H9 (cell line): ENCODE data around the gene CRYGN. TPM values are rescaled to one million over a fixed set of nuclear protein-coding genes. Genes with fewer than 3 reads are reported as not detected.

ENCODE experiments used
- DNase-seq: peaks from one replicate; pipeline ENCODE4 v3.0.0-alpha.2; 2017
- H2AFZ ChIP-seq: one replicate; pipeline ENCODE4 v1.6.1; 2013; ENCODE audit warnings: mild to moderate bottlenecking, low read length, control low read depth, moderate library complexity
- H2AK5ac ChIP-seq: 2 replicates; pipeline ENCODE4 v1.6.1; 2013; ENCODE audit warnings: low read length, control low read depth, mixed read lengths; ENCODE audit not compliant: insufficient read length
- H2BK120ac ChIP-seq: one replicate; pipeline ENCODE4 v1.6.1; 2013; ENCODE audit warnings: low read depth, mild to moderate bottlenecking, low read length, control low read depth, inconsistent platforms; ENCODE audit not compliant: poor library complexity, severe bottlenecking
- H2BK12ac ChIP-seq: 2 replicates; pipeline ENCODE4 v1.6.1; 2013; ENCODE audit warnings: low read length, control low read depth, mixed read lengths, low read depth; ENCODE audit not compliant: insufficient read length
- H2BK15ac ChIP-seq: 2 replicates; pipeline ENCODE4 v1.6.1; 2013; ENCODE audit warnings: low read depth, low read length, control low read depth
- H2BK20ac ChIP-seq: one replicate; pipeline ENCODE4 v1.6.1; 2013; ENCODE audit warnings: low read depth, mild to moderate bottlenecking, low read length, control low read depth, inconsistent platforms; ENCODE audit not compliant: poor library complexity, severe bottlenecking
- H2BK5ac ChIP-seq: 2 replicates; pipeline ENCODE4 v1.6.1; 2013; ENCODE audit warnings: low read length, control low read depth, mixed read lengths; ENCODE audit not compliant: insufficient read length
- H3K14ac ChIP-seq: 2 replicates; pipeline ENCODE4 v1.6.1; 2013; ENCODE audit warnings: low read length, control low read depth; ENCODE audit not compliant: insufficient read depth
- H3K18ac ChIP-seq: 2 replicates; pipeline ENCODE4 v1.6.1; 2013; ENCODE audit warnings: low read depth, mild to moderate bottlenecking, mixed read lengths, low read length, control low read depth; ENCODE audit not compliant: insufficient read length
- H3K23ac ChIP-seq: 2 replicates; pipeline ENCODE4 v1.6.1; 2013; ENCODE audit warnings: low read length, control low read depth, mixed read lengths, low read depth; ENCODE audit not compliant: insufficient read length
- H3K23me2 ChIP-seq: 2 replicates; pipeline ENCODE4 v1.6.1; 2013; ENCODE audit warnings: low read depth, mild to moderate bottlenecking, mixed read lengths, low read length, control low read depth; ENCODE audit not compliant: insufficient read length, poor library complexity, severe bottlenecking
- H3K27ac ChIP-seq: 2 replicates; pipeline ENCODE4 v1.5.1; 2013; ENCODE audit warnings: low read length, control low read depth, mixed read lengths, low read depth; ENCODE audit not compliant: insufficient read length
- H3K27me3 ChIP-seq: 2 replicates; pipeline ENCODE4 v1.6.1; 2013; ENCODE audit warnings: low read length, control low read depth, inconsistent platforms; ENCODE audit not compliant: insufficient read depth
- H3K4ac ChIP-seq: 2 replicates; pipeline ENCODE4 v1.6.1; 2013; ENCODE audit warnings: low read depth, mild to moderate bottlenecking, control low read depth, inconsistent platforms, low read length, moderate library complexity
- H3K4me1 ChIP-seq: 2 replicates; pipeline ENCODE4 v1.6.1; 2013; ENCODE audit warnings: low read length, control low read depth, inconsistent platforms; ENCODE audit not compliant: insufficient read depth
- H3K4me2 ChIP-seq: 2 replicates; pipeline ENCODE4 v1.6.1; 2013; ENCODE audit warnings: low read length, control low read depth, mixed read lengths; ENCODE audit not compliant: insufficient read length, insufficient read depth
- H3K56ac ChIP-seq: 2 replicates; pipeline ENCODE4 v1.6.1; 2013; ENCODE audit warnings: low read depth, mild to moderate bottlenecking, mixed read lengths, low read length, control low read depth; ENCODE audit not compliant: insufficient read length
- H3K79me1 ChIP-seq: 2 replicates; pipeline ENCODE4 v1.6.1; 2013; ENCODE audit warnings: low read depth, mild to moderate bottlenecking, moderate library complexity, low read length, control low read depth, inconsistent platforms; ENCODE audit not compliant: insufficient read depth, poor library complexity, severe bottlenecking
- H3K79me2 ChIP-seq: 2 replicates; pipeline ENCODE4 v1.6.1; 2013; ENCODE audit warnings: low read length, control low read depth, inconsistent platforms; ENCODE audit not compliant: insufficient read depth
- H3K9ac ChIP-seq: 2 replicates; pipeline ENCODE4 v1.6.1; 2013; ENCODE audit warnings: low read length, control low read depth, mixed read lengths; ENCODE audit not compliant: insufficient read length; ENCODE audit errors: extremely low read depth
- H3K9me3 ChIP-seq: one replicate; pipeline ENCODE4 v1.6.1; 2013; ENCODE audit warnings: low read depth, low read length, inconsistent platforms; ENCODE audit not compliant: control insufficient read depth
- H3T11ph ChIP-seq: one replicate; pipeline ENCODE4 v1.6.1; 2013; ENCODE audit warnings: mild to moderate bottlenecking, low read length, control low read depth, inconsistent platforms
- H4K20me1 ChIP-seq: one replicate; pipeline ENCODE4 v1.6.1; 2013; ENCODE audit not compliant: control insufficient read depth, insufficient read length, insufficient read depth
- H4K5ac ChIP-seq: 2 replicates; pipeline ENCODE4 v1.6.1; 2013; ENCODE audit warnings: low read depth, mild to moderate bottlenecking, mixed read lengths, low read length, control low read depth; ENCODE audit not compliant: insufficient read length
- H4K8ac ChIP-seq: replicated peaks from 2 replicates; pipeline ENCODE4 v1.6.1; 2013; ENCODE audit warnings: low read length, control low read depth, mixed read lengths, low read depth; ENCODE audit not compliant: insufficient read length
- H4K91ac ChIP-seq: 2 replicates; pipeline ENCODE4 v1.6.1; 2013; ENCODE audit warnings: low read depth, mild to moderate bottlenecking, moderate library complexity, mixed read lengths, low read length, control low read depth; ENCODE audit not compliant: insufficient read length
- H3K27ac Mint-ChIP-seq, 3 experiments: 2 replicates in 2 of 3; 3 replicates in 1 of 3; pipeline ENCODE4 v1.8.0; 2020 to 2021; ENCODE audit warnings: mixed read lengths in 3 of 3, mild to moderate bottlenecking in 1 of 3, moderate library complexity in 1 of 3
- H3K27me3 Mint-ChIP-seq: 2 replicates; pipeline ENCODE4 v1.8.0; 2021; ENCODE audit warnings: low read depth, mild to moderate bottlenecking, moderate library complexity, mixed read lengths
- H3K36me3 Mint-ChIP-seq, 3 experiments: 2 replicates in 2 of 3; 3 replicates in 1 of 3; pipeline ENCODE4 v1.8.0; 2020 to 2021; ENCODE audit warnings: low read depth in 3 of 3, mixed read lengths in 3 of 3; ENCODE audit not compliant: insufficient read depth in 1 of 3
- H3K4me1 Mint-ChIP-seq, 2 experiments: 2 replicates each; pipeline ENCODE4 v1.8.0; 2020; ENCODE audit warnings: mixed read lengths in 2 of 2
- H3K4me3 Mint-ChIP-seq, 2 experiments: 2 replicates in 1 of 2; 3 replicates in 1 of 2; pipeline ENCODE4 v1.8.0; 2020 to 2021; ENCODE audit warnings: mild to moderate bottlenecking in 2 of 2, mixed read lengths in 2 of 2, moderate library complexity in 1 of 2
- H3K9me3 Mint-ChIP-seq, 2 experiments: 2 replicates in 1 of 2; 3 replicates in 1 of 2; pipeline ENCODE4 v1.8.0; 2020; ENCODE audit warnings: mild to moderate bottlenecking in 2 of 2, mixed read lengths in 2 of 2, moderate library complexity in 1 of 2
- WGBS: extraction: QIAGEN DNeasy Blood & Tissue Kit; methylation state at CpG from one replicate; pipeline ENCODE4 v1.1.7; 2013; ENCODE audit warnings: missing lambda C conversion rate, low lambda C conversion rate, mixed read lengths; ENCODE audit not compliant: insufficient read length; ENCODE audit errors: extremely low coverage; 5-methylcytosine and 5-hydroxymethylcytosine counted together
- long read RNA-seq: library from polyadenylated mRNA; unstranded; transcript quantifications from one replicate; pipeline ENCODE4 v2.0.0, GENCODE V29; 2020
- total RNA-seq: library from RNA; stranded (reverse); gene quantifications from 2 replicates; pipeline ENCODE4 v1.2.1, GENCODE V29; 2021
- TF ChIP-seq, protein P1 (sequence below): fragments of 200-600 bp; sonication (generic); conservative IDR thresholded peaks from 3 replicates; pipeline ENCODE4 v1.8.0; 2021; ENCODE audit warnings: antibody characterized with exemption, mild to moderate bottlenecking

The CRYGN gene, protein sequence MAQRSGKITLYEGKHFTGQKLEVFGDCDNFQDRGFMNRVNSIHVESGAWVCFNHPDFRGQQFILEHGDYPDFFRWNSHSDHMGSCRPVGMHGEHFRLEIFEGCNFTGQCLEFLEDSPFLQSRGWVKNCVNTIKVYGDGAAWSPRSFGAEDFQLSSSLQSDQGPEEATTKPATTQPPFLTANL
- total RNA-seq, result 0.79 and 1.8 TPM in 2 replicates
- long read RNA-seq, partial matches to known transcripts, result 1 of 3 reads
- long read RNA-seq, other reads (novel, unspliced or antisense), result 1 of 3 reads

DNA sequence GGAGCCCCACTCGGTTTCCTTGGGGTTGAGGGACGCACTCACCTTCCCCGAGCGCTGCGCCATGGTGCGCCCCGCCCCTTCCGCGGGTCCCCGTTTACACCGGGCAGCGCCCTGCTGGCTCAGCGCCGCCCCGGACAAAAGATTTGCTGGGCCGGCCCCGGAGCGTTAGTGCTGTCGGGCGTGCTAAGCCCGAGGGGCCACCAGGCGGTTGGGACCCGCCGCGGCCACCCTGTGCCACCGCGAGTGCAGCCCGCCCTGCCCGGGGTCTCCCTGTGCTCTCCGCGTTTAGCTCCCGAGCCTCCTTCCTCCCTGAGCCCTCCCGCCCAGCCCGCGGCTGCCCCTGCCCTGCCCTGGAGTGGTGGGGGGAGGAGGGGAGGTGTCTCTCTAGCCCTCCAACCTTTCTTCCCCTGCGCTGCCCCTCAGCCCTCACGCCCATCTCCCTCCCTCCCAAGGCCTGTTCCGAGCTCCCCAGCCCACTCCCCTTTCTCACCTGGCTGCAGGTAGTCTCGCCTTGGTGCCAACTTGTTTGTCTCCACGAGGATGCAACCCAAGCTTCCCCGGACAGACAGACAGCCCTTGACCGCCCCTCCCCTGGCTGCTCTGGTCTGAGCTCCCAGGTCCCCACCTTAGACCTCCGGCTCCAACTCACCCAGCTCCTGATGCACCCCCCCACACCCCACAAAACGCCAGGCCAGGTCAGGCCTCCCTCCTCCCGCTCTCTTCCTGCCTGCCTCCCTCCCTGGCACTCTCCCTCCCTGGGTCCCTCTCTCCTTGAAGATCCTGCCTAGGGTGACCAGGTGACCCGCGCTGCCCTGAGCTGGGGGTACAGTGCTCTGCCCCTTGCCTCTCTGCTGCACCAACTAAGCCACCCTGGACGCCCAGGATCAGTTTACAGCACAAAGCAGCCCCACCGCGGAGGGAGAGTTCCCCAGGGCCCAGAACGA, at the start of gene CRYGN:
Gene CRYGN, minus strand, starts transcription at position 287 of the 944 bp plus-strand sequence. Its CDS starts 224 bp downstream, at position 63.
- whole genome bisulfite sequencing, result no CpG with 5 or more reads among the region's 51 CpGs
- H3K23me2 ChIP-seq, result peaks cover 11% of the 10 kb centered on the region

More for the DNA sequence above, at the start of gene CRYGN:
- Histone ChIP-seq H4K5ac (no peak within 1 kb of the TSS), H3K14ac (no peak within 1 kb of the TSS), H3K4me2 (peak within 1 kb of the TSS; percentile 57), H2BK120ac (no peak within 1 kb of the TSS), H3K9ac (no peak within 1 kb of the TSS), H3K18ac (peak within 1 kb of the TSS; percentile 52), H3T11ph (no peak within 1 kb of the TSS), H3K56ac (no peak within 1 kb of the TSS), H4K91ac (no peak within 1 kb of the TSS), H4K8ac (no peak within 1 kb of the TSS), H2BK15ac (no peak within 1 kb of the TSS), H3K23ac (no peak within 1 kb of the TSS), H3K79me1 (no peaks in the 10 kb centered on the region), H3K4ac (no peak within 1 kb of the TSS), H2BK12ac (no peak within 1 kb of the TSS), H3K79me2 (no peaks in the 10 kb centered on the region), H3K4me1 (no peaks in the 10 kb centered on the region; the same call in 1 of the 2 replicates), H2BK20ac (no peak within 1 kb of the TSS), H2AFZ (no peak within 1 kb of the TSS), H3K9me3 (no peaks in the 10 kb centered on the region), H3K27me3 (no peaks in the 10 kb centered on the region), H4K20me1 (no peaks in the 10 kb centered on the region), H2BK5ac (no peak within 1 kb of the TSS), H2AK5ac (no peak within 1 kb of the TSS), H3K27ac (no peak within 1 kb of the TSS)
- Mint-ChIP-seq H3K27me3 (peaks cover 3% of the 10 kb centered on the region), H3K27ac (peak within 1 kb of the TSS in 1 of 3 experiments; percentile 73; a peak in 2 of 7 replicates), H3K9me3 (peaks cover 0 to 3% of the 10 kb centered on the region in 2 experiments; a peak in 2 of 5 replicates), H3K36me3 (peaks cover 0 to 5% (median 0%) of the 10 kb centered on the region in 3 experiments; a peak in 2 of 7 replicates), H3K4me3 (peak within 1 kb of the TSS; percentile 73 to 87), H3K4me1 (peaks cover 18 to 29% of the 10 kb centered on the region in 2 experiments)
- DNase-seq, result peak; percentile 78
- TF ChIP-seq, protein P1, sequence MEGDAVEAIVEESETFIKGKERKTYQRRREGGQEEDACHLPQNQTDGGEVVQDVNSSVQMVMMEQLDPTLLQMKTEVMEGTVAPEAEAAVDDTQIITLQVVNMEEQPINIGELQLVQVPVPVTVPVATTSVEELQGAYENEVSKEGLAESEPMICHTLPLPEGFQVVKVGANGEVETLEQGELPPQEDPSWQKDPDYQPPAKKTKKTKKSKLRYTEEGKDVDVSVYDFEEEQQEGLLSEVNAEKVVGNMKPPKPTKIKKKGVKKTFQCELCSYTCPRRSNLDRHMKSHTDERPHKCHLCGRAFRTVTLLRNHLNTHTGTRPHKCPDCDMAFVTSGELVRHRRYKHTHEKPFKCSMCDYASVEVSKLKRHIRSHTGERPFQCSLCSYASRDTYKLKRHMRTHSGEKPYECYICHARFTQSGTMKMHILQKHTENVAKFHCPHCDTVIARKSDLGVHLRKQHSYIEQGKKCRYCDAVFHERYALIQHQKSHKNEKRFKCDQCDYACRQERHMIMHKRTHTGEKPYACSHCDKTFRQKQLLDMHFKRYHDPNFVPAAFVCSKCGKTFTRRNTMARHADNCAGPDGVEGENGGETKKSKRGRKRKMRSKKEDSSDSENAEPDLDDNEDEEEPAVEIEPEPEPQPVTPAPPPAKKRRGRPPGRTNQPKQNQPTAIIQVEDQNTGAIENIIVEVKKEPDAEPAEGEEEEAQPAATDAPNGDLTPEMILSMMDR, result no peak
